ACC112 (cell line): ENCODE results near the gene FERMT2.

Experiments
- H2AFZ ChIP-seq: fragments of 200-600 bp; sonication (generic); one replicate; pipeline ENCODE4 v1.6.0; 2017; ENCODE audit warnings: antibody characterized with exemption, low read length; ENCODE audit not compliant: unreplicated experiment
- H3K27ac ChIP-seq: fragments of 200-600 bp; sonication (generic); 2 replicates; pipeline ENCODE4 v1.5.1; 2014; ENCODE audit warnings: low read depth, mild to moderate bottlenecking, antibody characterized with exemption, low read length, moderate library complexity
- H3K27me3 ChIP-seq: fragments of 200-600 bp; sonication (generic); 2 replicates; pipeline ENCODE4 v1.6.1; 2014; ENCODE audit warnings: mild to moderate bottlenecking, antibody characterized with exemption, low read length, moderate library complexity, mixed read lengths; ENCODE audit not compliant: insufficient read depth
- H3K36me3 ChIP-seq: fragments of 200-600 bp; sonication (generic); 2 replicates; pipeline ENCODE4 v1.6.1; 2016; ENCODE audit warnings: mild to moderate bottlenecking, antibody characterized with exemption, low read length, moderate library complexity, mixed read lengths; ENCODE audit not compliant: insufficient read depth
- H3K4me1 ChIP-seq: fragments of 200-600 bp; sonication (generic); one replicate; pipeline ENCODE4 v1.6.1; 2016; ENCODE audit warnings: low read length, mixed read lengths; ENCODE audit not compliant: insufficient read depth, unreplicated experiment, control insufficient read depth
- H3K4me3 ChIP-seq: fragments of 200-600 bp; sonication (generic); 2 replicates; pipeline ENCODE4 v1.5.1; 2014; ENCODE audit warnings: mild to moderate bottlenecking, low read depth, low read length
- H3K79me2 ChIP-seq: fragments of 200-600 bp; sonication (generic); one replicate; pipeline ENCODE4 v1.6.0; 2016; ENCODE audit warnings: low read length; ENCODE audit not compliant: control insufficient read depth, unreplicated experiment, insufficient read depth

Gene FERMT2

GRCh38 chr14:52950898-52951680 is at the start of gene FERMT2:
Gene FERMT2 (minus strand): TSS chr14:52951050. CDS start chr14:52950568, 482 bp downstream.
- Histone ChIP-seq H3K27me3 (no peaks in the 10 kb centered on the region), H3K36me3 (peaks cover 9% of the 10 kb centered on the region; the same call in 1 of the 2 replicates), H2AFZ (peak within 1 kb of the TSS; percentile 99), H3K4me3 (peak within 1 kb of the TSS; percentile 96), H3K4me1 (peaks cover 29% of the 10 kb centered on the region), H3K79me2 (peaks cover 46% of the 10 kb centered on the region), H3K27ac (peak within 1 kb of the TSS; percentile 94)

- Histone ChIP-seq H3K36me3 (no peaks in the 10 kb centered on the region), H3K27ac (no peak overlapping the region), H3K27me3 (no peaks in the 10 kb centered on the region), H3K4me3 (no peak overlapping the region; the same call in 1 of the 2 replicates), H3K4me1 (peaks cover 6% of the 10 kb centered on the region), H2AFZ (no peak overlapping the region), H3K79me2 (no peaks in the 10 kb centered on the region)
Observed at GRCh38 chr14:52998376-52999015, 47.6 kb upstream of the FERMT2 start.

GRCh38 chr14:52996493-52996892 is 45.6 kb upstream of the FERMT2 start:
- H3K27ac ChIP-seq: no peak overlapping the region

GRCh38 chr14:52995998-52996397 is 45.1 kb upstream of the FERMT2 start:
- Histone ChIP-seq H3K4me1 (peaks cover 6% of the 10 kb centered on the region), H3K79me2 (no peaks in the 10 kb centered on the region), H2AFZ (no peak overlapping the region), H3K4me3 (no peak overlapping the region), H3K36me3 (no peaks in the 10 kb centered on the region), H3K27me3 (no peaks in the 10 kb centered on the region), H3K27ac (no peak overlapping the region)

More at GRCh38 chr14:52996493-52996892, 45.6 kb upstream of the FERMT2 start:
- Histone ChIP-seq H3K79me2 (no peaks in the 10 kb centered on the region), H3K36me3 (no peaks in the 10 kb centered on the region), H3K27me3 (no peaks in the 10 kb centered on the region), H2AFZ (no peak overlapping the region), H3K4me3 (no peak overlapping the region), H3K4me1 (peaks cover 6% of the 10 kb centered on the region)

GRCh38 chr14:52992236-52992870 is 41.5 kb upstream of the FERMT2 start:
- no peak overlapping the region for H2AFZ ChIP-seq
- H3K79me2 ChIP-seq: no peaks in the 10 kb centered on the region
- H3K27ac ChIP-seq: no peak overlapping the region
- H3K36me3 ChIP-seq: no peaks in the 10 kb centered on the region
- H3K4me1 ChIP-seq: no peaks in the 10 kb centered on the region
- H3K4me3 ChIP-seq: no peak overlapping the region
- no peaks in the 10 kb centered on the region for H3K27me3 ChIP-seq

GRCh38 chr14:52988139-52988538 is 37.3 kb upstream of the FERMT2 start:
- Histone ChIP-seq H3K36me3 (no peaks in the 10 kb centered on the region), H3K27ac (no peak overlapping the region), H3K4me1 (no peaks in the 10 kb centered on the region), H3K27me3 (no peaks in the 10 kb centered on the region), H2AFZ (no peak overlapping the region), H3K4me3 (no peak overlapping the region), H3K79me2 (no peaks in the 10 kb centered on the region)

GRCh38 chr14:52987514-52987913 is 36.7 kb upstream of the FERMT2 start:
- Histone ChIP-seq H3K79me2 (no peaks in the 10 kb centered on the region), H3K36me3 (no peaks in the 10 kb centered on the region), H3K27me3 (no peaks in the 10 kb centered on the region), H3K4me3 (no peak overlapping the region), H3K27ac (no peak overlapping the region), H2AFZ (no peak overlapping the region), H3K4me1 (no peaks in the 10 kb centered on the region)

GRCh38 chr14:52987042-52987441 is 36.2 kb upstream of the FERMT2 start:
- Histone ChIP-seq H3K27me3 (no peaks in the 10 kb centered on the region), H3K79me2 (no peaks in the 10 kb centered on the region), H3K27ac (no peak overlapping the region), H3K4me3 (no peak overlapping the region), H3K36me3 (no peaks in the 10 kb centered on the region), H2AFZ (no peak overlapping the region), H3K4me1 (no peaks in the 10 kb centered on the region)

GRCh38 chr14:52977798-52978197 is 26.9 kb upstream of the FERMT2 start:
- Histone ChIP-seq H3K27me3 (no peaks in the 10 kb centered on the region), H3K36me3 (no peaks in the 10 kb centered on the region), H2AFZ (no peak overlapping the region), H3K4me3 (no peak overlapping the region), H3K4me1 (peaks cover 4% of the 10 kb centered on the region), H3K27ac (no peak overlapping the region), H3K79me2 (no peaks in the 10 kb centered on the region)

GRCh38 chr14:52974406-52974805 is 23.6 kb upstream of the FERMT2 start:
- Histone ChIP-seq H3K27me3 (no peaks in the 10 kb centered on the region), H2AFZ (no peak overlapping the region), H3K79me2 (no peaks in the 10 kb centered on the region), H3K27ac (no peak overlapping the region), H3K36me3 (no peaks in the 10 kb centered on the region), H3K4me1 (peaks cover 4% of the 10 kb centered on the region), H3K4me3 (no peak overlapping the region)
